CD4-positive, CD25-positive, alpha-beta regulatory T cell (primary cell): ENCODE data around the gene ZMAT5. TPM values are rescaled to one million over a fixed set of nuclear protein-coding genes. Genes with fewer than 3 reads are reported as not detected.
A peak's percentile ranks its signal among the peaks of the same experiment; 100 is the strongest.

Source experiments
- ATAC-seq, 2 donors: fragments of 150-1000 bp; cut with Tn5 transposase; one replicate each; pipeline ENCODE4 v1.10.0; 2021; ENCODE audit warnings: low read depth in 2 of 2, moderate number of reproducible peaks in 2 of 2, moderate library complexity in 1 of 2
- DNase-seq, 3 donors: peaks; one replicate each; pipeline versions ENCODE4 v3.0.0 to v3.0.0-alpha.2; 2012 to 2022; ENCODE audit warnings: mixed read lengths in 1 of 3
- H3K27ac ChIP-seq: one replicate; pipeline ENCODE4 v1.7.0; 2013; ENCODE audit warnings: mild to moderate bottlenecking, low read length; ENCODE audit not compliant: insufficient read depth, poor library complexity, severe bottlenecking
- H3K27me3 ChIP-seq: one replicate; pipeline ENCODE4 v1.7.0; 2013; ENCODE audit warnings: low read length; ENCODE audit not compliant: control insufficient read depth, insufficient read depth
- H3K36me3 ChIP-seq: one replicate; pipeline ENCODE4 v1.7.0; 2013; ENCODE audit warnings: mild to moderate bottlenecking, low read length, moderate library complexity; ENCODE audit not compliant: control insufficient read depth, insufficient read depth
- H3K4me1 ChIP-seq: 2 replicates; pipeline ENCODE4 v1.7.0; 2013; ENCODE audit warnings: mild to moderate bottlenecking, low read length; ENCODE audit not compliant: insufficient read depth, control insufficient read depth, poor library complexity, severe bottlenecking
- H3K4me3 ChIP-seq: one replicate; pipeline ENCODE4 v1.7.0; 2013; ENCODE audit warnings: low read depth, mild to moderate bottlenecking, low read length, moderate library complexity
- H3K9me3 ChIP-seq, 2 experiments: 1 replicate in 1 of 2; 2 replicates in 1 of 2; pipeline ENCODE4 v1.7.0; 2013; ENCODE audit warnings: low read length in 2 of 2, mild to moderate bottlenecking in 1 of 2, moderate library complexity in 1 of 2; ENCODE audit not compliant: control insufficient read depth in 2 of 2
- H3K27ac Mint-ChIP-seq, 3 donors: one replicate each; pipeline ENCODE4 v1.8.0; 2020 to 2022; ENCODE audit warnings: mild to moderate bottlenecking in 3 of 3, mixed read lengths in 3 of 3, moderate library complexity in 2 of 3
- H3K27me3 Mint-ChIP-seq: one replicate; pipeline ENCODE4 v1.8.0; 2022; ENCODE audit warnings: mild to moderate bottlenecking, mixed read lengths
- H3K36me3 Mint-ChIP-seq: one replicate; pipeline ENCODE4 v1.8.0; 2020; ENCODE audit warnings: mixed read lengths
- H3K4me1 Mint-ChIP-seq, 4 donors: one replicate each; pipeline ENCODE4 v1.8.0; 2020 to 2022; ENCODE audit warnings: mixed read lengths in 4 of 4, mild to moderate bottlenecking in 1 of 4
- H3K4me3 Mint-ChIP-seq, 4 donors: one replicate each; pipeline ENCODE4 v1.8.0; 2020 to 2022; ENCODE audit warnings: mild to moderate bottlenecking in 4 of 4, mixed read lengths in 4 of 4, moderate library complexity in 3 of 4
- H3K9me3 Mint-ChIP-seq, 7 donors: one replicate each; pipeline ENCODE4 v1.8.0; 2020 to 2022; ENCODE audit warnings: mixed read lengths in 7 of 7, mild to moderate bottlenecking in 3 of 7, moderate library complexity in 2 of 7
- polyA plus RNA-seq, 4 donors: library from polyadenylated mRNA; unstranded; fragments of 300-500 nt; fragmentation: Illumina TruSeq; gene quantifications; one replicate each; pipeline ENCODE4 v1.2.3, GENCODE V29; 2021
- total RNA-seq: library from RNA; stranded (reverse); gene quantifications from one replicate; pipeline ENCODE4 v1.2.3, GENCODE V29; 2022

ZMAT5 gene
- total RNA-seq (18.6 TPM), polyA plus RNA-seq (10 to 100 TPM; 49.5 to 69.9 (median 62.9) TPM)

GRCh38 chr22:29766632-29767170 is at the start of gene ZMAT5:
Gene ZMAT5 (minus strand): TSS chr22:29767007. CDS start chr22:29748544, 18,463 bp downstream.
- Histone ChIP-seq H3K27ac (peak within 1 kb of the TSS; percentile 86), H3K4me1 (peaks cover 17% of the 10 kb centered on the region), H3K9me3 (no peaks in the 10 kb centered on the region), H3K4me3 (peak within 1 kb of the TSS; percentile 95), H3K27me3 (no peaks in the 10 kb centered on the region), H3K36me3 (peaks cover 17% of the 10 kb centered on the region)
- H3K36me3 Mint-ChIP-seq: peaks cover 12% of the 10 kb centered on the region
- H3K27ac Mint-ChIP-seq: peak within 1 kb of the TSS; percentile 96 to 99 (median 99)
- peak within 1 kb of the TSS; percentile 95 to 99 (median 99) for H3K4me3 Mint-ChIP-seq
- H3K4me1 Mint-ChIP-seq: peaks cover 3 to 51% (median 33%) of the 10 kb centered on the region in 4 donors
- DNase-seq (peak; percentile 89 to 98 (median 95)), ATAC-seq (peak; percentile 97)
- H3K27me3 Mint-ChIP-seq: no peaks in the 10 kb centered on the region
- H3K9me3 Mint-ChIP-seq: peaks cover 0 to 2% (median 0%) of the 10 kb centered on the region in 7 donors

- ATAC-seq: no peak
- Mint-ChIP-seq H3K9me3 (no peaks in the 10 kb centered on the region), H3K36me3 (peaks cover 63% of the 10 kb centered on the region), H3K4me1 (no peaks in the 10 kb centered on the region), H3K27ac (no peak overlapping the region), H3K4me3 (no peak overlapping the region), H3K27me3 (no peaks in the 10 kb centered on the region)
- Histone ChIP-seq H3K4me1 (no peaks in the 10 kb centered on the region), H3K9me3 (no peaks in the 10 kb centered on the region), H3K27ac (no peak overlapping the region), H3K36me3 (peaks cover 84% of the 10 kb centered on the region), H3K27me3 (no peaks in the 10 kb centered on the region), H3K4me3 (no peak overlapping the region)
- no peak for DNase-seq
These were observed 49.7 kb upstream of the ZMAT5 start for GRCh38 chr22:29816539-29816938.

- Histone ChIP-seq H3K27me3 (no peaks in the 10 kb centered on the region), H3K4me1 (no peaks in the 10 kb centered on the region), H3K36me3 (peaks cover 84% of the 10 kb centered on the region), H3K9me3 (no peaks in the 10 kb centered on the region), H3K27ac (no peak overlapping the region), H3K4me3 (no peak overlapping the region)
- Mint-ChIP-seq H3K4me1 (no peaks in the 10 kb centered on the region), H3K9me3 (no peaks in the 10 kb centered on the region), H3K36me3 (peaks cover 62% of the 10 kb centered on the region), H3K27me3 (no peaks in the 10 kb centered on the region), H3K27ac (no peak overlapping the region), H3K4me3 (no peak overlapping the region)
- ATAC-seq (no peak), DNase-seq (no peak)
These were observed 49.3 kb upstream of the ZMAT5 start for GRCh38 chr22:29816128-29816527.

- Mint-ChIP-seq H3K27me3 (no peaks in the 10 kb centered on the region), H3K4me1 (no peaks in the 10 kb centered on the region), H3K36me3 (peaks cover 63% of the 10 kb centered on the region), H3K4me3 (no peak overlapping the region), H3K9me3 (no peaks in the 10 kb centered on the region), H3K27ac (peak overlapping the region in 1 of 3 donors; percentile 33)
- Histone ChIP-seq H3K9me3 (no peaks in the 10 kb centered on the region), H3K36me3 (peaks cover 86% of the 10 kb centered on the region), H3K4me3 (no peak overlapping the region), H3K27ac (no peak overlapping the region), H3K27me3 (no peaks in the 10 kb centered on the region), H3K4me1 (no peaks in the 10 kb centered on the region)
- DNase-seq (no peak), ATAC-seq (no peak)
These were observed 48.8 kb upstream of the ZMAT5 start for GRCh38 chr22:29815580-29815979.

- no peak overlapping the region for H3K4me3 ChIP-seq
- H3K36me3 ChIP-seq: peaks cover 87% of the 10 kb centered on the region
- ATAC-seq (no peak), DNase-seq (no peak)
- H3K36me3 Mint-ChIP-seq: peaks cover 65% of the 10 kb centered on the region
- H3K27ac ChIP-seq: no peak overlapping the region
- H3K4me3 Mint-ChIP-seq: no peak overlapping the region
- no peaks in the 10 kb centered on the region for H3K9me3 Mint-ChIP-seq
- no peaks in the 10 kb centered on the region for H3K4me1 Mint-ChIP-seq
- no peaks in the 10 kb centered on the region for H3K27me3 Mint-ChIP-seq
- no peaks in the 10 kb centered on the region for H3K27me3 ChIP-seq
- no peaks in the 10 kb centered on the region for H3K4me1 ChIP-seq
- H3K9me3 ChIP-seq: no peaks in the 10 kb centered on the region
- peak overlapping the region in 1 of 3 donors; percentile 77 for H3K27ac Mint-ChIP-seq
These were observed 47.2 kb upstream of the ZMAT5 start for GRCh38 chr22:29814003-29814402.

- no peak overlapping the region for H3K4me3 Mint-ChIP-seq
- ATAC-seq: no peak
- peaks cover 84% of the 10 kb centered on the region for H3K36me3 ChIP-seq
- DNase-seq: no peak
- no peak overlapping the region for H3K4me3 ChIP-seq
- no peak overlapping the region for H3K27ac ChIP-seq
- H3K9me3 ChIP-seq: no peaks in the 10 kb centered on the region
- H3K27me3 Mint-ChIP-seq: no peaks in the 10 kb centered on the region
- no peaks in the 10 kb centered on the region for H3K4me1 Mint-ChIP-seq
- H3K9me3 Mint-ChIP-seq: no peaks in the 10 kb centered on the region
- peaks cover 62% of the 10 kb centered on the region for H3K36me3 Mint-ChIP-seq
- no peaks in the 10 kb centered on the region for H3K4me1 ChIP-seq
- no peaks in the 10 kb centered on the region for H3K27me3 ChIP-seq
- H3K27ac Mint-ChIP-seq: no peak overlapping the region
These were observed 46.8 kb upstream of the ZMAT5 start for GRCh38 chr22:29813563-29813962.

- H3K36me3 Mint-ChIP-seq: peaks cover 64% of the 10 kb centered on the region
- no peaks in the 10 kb centered on the region for H3K27me3 Mint-ChIP-seq
- no peak overlapping the region for H3K27ac ChIP-seq
- no peaks in the 10 kb centered on the region for H3K27me3 ChIP-seq
- no peak overlapping the region for H3K27ac Mint-ChIP-seq
- no peaks in the 10 kb centered on the region for H3K9me3 Mint-ChIP-seq
- DNase-seq (no peak), ATAC-seq (no peak)
- H3K36me3 ChIP-seq: peaks cover 85% of the 10 kb centered on the region
- no peaks in the 10 kb centered on the region for H3K4me1 Mint-ChIP-seq
- no peak overlapping the region for H3K4me3 Mint-ChIP-seq
- H3K4me1 ChIP-seq: no peaks in the 10 kb centered on the region
- H3K9me3 ChIP-seq: no peaks in the 10 kb centered on the region
- H3K4me3 ChIP-seq: no peak overlapping the region
These were observed 46.3 kb upstream of the ZMAT5 start for GRCh38 chr22:29813126-29813525.

GRCh38 chr22:29811377-29811776 is 44.6 kb upstream of the ZMAT5 start:
- ATAC-seq (no peak), DNase-seq (no peak)
- Histone ChIP-seq H3K9me3 (no peaks in the 10 kb centered on the region), H3K4me3 (no peak overlapping the region), H3K27ac (no peak overlapping the region), H3K27me3 (no peaks in the 10 kb centered on the region), H3K4me1 (no peaks in the 10 kb centered on the region), H3K36me3 (peaks cover 88% of the 10 kb centered on the region)
- no peak overlapping the region for H3K4me3 Mint-ChIP-seq
- H3K36me3 Mint-ChIP-seq: peaks cover 69% of the 10 kb centered on the region
- H3K27ac Mint-ChIP-seq: peak overlapping the region in 1 of 3 donors; percentile 69
- H3K4me1 Mint-ChIP-seq: no peaks in the 10 kb centered on the region
- H3K27me3 Mint-ChIP-seq: no peaks in the 10 kb centered on the region
- no peaks in the 10 kb centered on the region for H3K9me3 Mint-ChIP-seq
